Thymus (tissue), 11 donors: ENCODE data around the gene NDOR1. TPM values are rescaled to one million over a fixed set of nuclear protein-coding genes. Genes with fewer than 3 reads are reported as not detected.

Experiments used
- DNase-seq, 9 donors: peaks; one replicate each; pipeline ENCODE4 v3.0.0-alpha.2; 2013; ENCODE audit warnings: low spot score in 9 of 9, low read depth in 6 of 9, missing footprints in 1 of 9
- H3K27ac ChIP-seq, 2 donors: one replicate each; pipeline ENCODE4 v1.5.1; 2013; ENCODE audit warnings: control low read depth in 1 of 2, low read depth in 1 of 2, low read length in 1 of 2, mild to moderate bottlenecking in 1 of 2, moderate library complexity in 1 of 2
- H3K27me3 ChIP-seq, 2 donors: one replicate each; pipeline ENCODE4 v1.5.1; 2013; ENCODE audit warnings: low read length in 1 of 2; ENCODE audit not compliant: control insufficient read depth in 2 of 2, insufficient read depth in 1 of 2
- H3K36me3 ChIP-seq, 2 donors: one replicate each; pipeline ENCODE4 v1.5.1; 2013; ENCODE audit warnings: low read length in 1 of 2, mild to moderate bottlenecking in 1 of 2, moderate library complexity in 1 of 2; ENCODE audit not compliant: control insufficient read depth in 2 of 2, insufficient read depth in 2 of 2
- H3K4me1 ChIP-seq, 2 donors: one replicate each; pipeline ENCODE4 v1.5.1; 2013; ENCODE audit warnings: low read length in 2 of 2; ENCODE audit not compliant: control insufficient read depth in 2 of 2, insufficient read depth in 2 of 2
- H3K4me3 ChIP-seq, 2 donors: one replicate each; pipeline ENCODE4 v1.5.1; 2013; ENCODE audit warnings: low read length in 2 of 2, control low read depth in 1 of 2, mild to moderate bottlenecking in 1 of 2
- H3K9me3 ChIP-seq, 2 donors: one replicate each; pipeline ENCODE4 v1.5.1; 2013; ENCODE audit warnings: low read length in 1 of 2, mild to moderate bottlenecking in 1 of 2; ENCODE audit not compliant: control insufficient read depth in 2 of 2, insufficient read depth in 1 of 2
- WGBS: extraction: QIAGEN DNeasy Blood & Tissue Kit; methylation state at CpG from one replicate; pipeline ENCODE4 v1.1.7; 2013; 5-methylcytosine and 5-hydroxymethylcytosine counted together
- polyA plus RNA-seq: library from polyadenylated mRNA; stranded (reverse); fragments of 200-250 nt; gene quantifications from one replicate; pipeline ENCODE4 v1.2.3, GENCODE V29; 2013
- total RNA-seq: library from RNA; stranded (reverse); fragments of 120-200 nt; gene quantifications from one replicate; pipeline ENCODE4 v1.2.4, GENCODE V29; 2013
- donor health status: healthy.

NDOR1 gene
- total and polyA plus RNA-seq, 2 donors: 4.7 to 20.4 TPM

DNA sequence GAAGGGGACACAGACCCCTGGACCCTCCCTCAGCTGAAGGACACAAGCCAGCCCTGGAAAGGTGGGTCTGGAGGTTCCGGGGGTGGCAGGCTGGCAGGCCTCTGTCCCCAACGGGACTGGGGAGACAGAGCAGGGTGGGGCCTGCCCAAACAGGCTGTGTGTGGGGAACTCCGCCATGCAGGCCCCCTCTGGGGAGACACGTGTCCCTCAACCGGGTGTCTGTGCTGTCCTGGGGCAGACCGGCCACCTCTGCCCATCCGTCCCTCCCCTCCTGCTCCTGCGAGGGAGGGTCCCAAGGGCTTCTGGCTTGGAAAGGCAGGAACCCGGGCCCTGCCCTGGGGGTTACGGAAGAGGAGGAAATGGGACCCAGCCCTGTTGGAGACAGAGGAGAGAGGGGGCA, 26.6 kb downstream of the NDOR1 start:
- H3K27ac ChIP-seq: no peak overlapping the region
- no peaks in the 10 kb centered on the region for H3K9me3 ChIP-seq
- DNase-seq: no peak
- peaks cover 4 to 79% of the 10 kb centered on the region in 2 donors for H3K27me3 ChIP-seq
- peaks cover 10 to 19% of the 10 kb centered on the region in 2 donors for H3K4me1 ChIP-seq
- WGBS: 90% methylated on average over 10 of the region's 10 CpGs
- no peak overlapping the region for H3K4me3 ChIP-seq
- H3K36me3 ChIP-seq: no peaks in the 10 kb centered on the region

DNA sequence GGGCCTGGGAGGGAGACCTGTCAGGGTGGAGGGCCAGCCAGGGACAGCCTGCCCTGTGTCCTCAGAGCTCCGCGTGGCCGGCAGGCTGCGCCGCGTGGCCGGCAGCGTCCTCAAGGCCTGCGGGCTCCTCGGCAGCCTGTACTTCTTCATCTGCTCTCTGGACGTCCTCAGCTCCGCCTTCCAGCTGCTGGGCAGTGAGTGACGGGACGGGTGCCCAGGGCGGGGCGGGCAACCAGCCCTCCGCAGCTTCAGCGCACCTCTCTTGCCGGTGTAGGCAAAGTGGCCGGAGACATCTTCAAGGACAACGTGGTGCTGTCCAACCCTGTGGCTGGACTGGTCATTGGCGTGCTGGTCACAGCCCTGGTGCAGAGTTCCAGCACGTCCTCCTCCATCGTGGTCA, 27.0 kb downstream of the NDOR1 start:
- DNase-seq: no peak

DNA sequence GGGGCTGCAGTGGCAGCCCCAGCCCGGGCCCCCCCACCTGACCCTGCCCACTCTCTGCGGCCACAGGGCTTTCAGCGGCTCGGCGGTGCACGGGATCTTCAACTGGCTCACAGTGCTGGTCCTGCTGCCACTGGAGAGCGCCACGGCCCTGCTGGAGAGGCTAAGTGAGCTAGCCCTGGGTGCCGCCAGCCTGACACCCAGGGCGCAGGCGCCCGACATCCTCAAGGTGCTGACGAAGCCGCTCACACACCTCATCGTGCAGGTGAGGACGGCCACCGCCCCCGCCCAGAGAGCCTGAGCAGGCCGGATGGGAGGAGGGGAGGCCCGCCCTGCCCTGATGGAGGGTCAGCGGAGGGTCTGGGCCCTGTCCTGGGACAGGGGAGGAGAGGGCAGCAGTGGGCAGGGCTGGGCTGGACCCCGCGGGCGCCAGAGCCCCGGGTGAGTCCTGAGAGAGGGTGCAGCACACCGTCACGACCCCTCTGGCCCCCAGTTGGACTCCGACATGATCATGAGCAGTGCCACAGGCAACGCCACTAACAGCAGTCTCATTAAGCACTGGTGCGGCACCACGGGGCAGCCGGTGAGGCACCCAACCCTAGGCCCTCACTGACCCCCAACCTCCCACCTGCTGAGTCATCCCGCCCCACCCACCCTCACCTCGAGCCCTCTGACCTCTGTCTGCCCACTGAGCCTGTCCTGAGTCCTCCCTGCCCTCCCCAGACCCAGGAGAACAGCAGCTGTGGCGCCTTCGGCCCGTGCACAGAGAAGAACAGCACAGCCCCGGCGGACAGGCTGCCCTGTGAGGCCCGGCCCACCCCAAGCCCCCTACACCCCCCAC, 27.9 kb downstream of the NDOR1 start:
- H3K4me1 ChIP-seq: peaks cover 10 to 15% of the 10 kb centered on the region in 2 donors
- 95% methylated on average over 40 of the region's 40 CpGs for WGBS
- no peaks in the 10 kb centered on the region for H3K36me3 ChIP-seq
- no peak overlapping the region for H3K4me3 ChIP-seq
- H3K27ac ChIP-seq: no peak overlapping the region
- no peak for DNase-seq
- peaks cover 0 to 71% of the 10 kb centered on the region in 2 donors for H3K27me3 ChIP-seq
- no peaks in the 10 kb centered on the region for H3K9me3 ChIP-seq

More for the DNA sequence above, 27.0 kb downstream of the NDOR1 start:
- no peaks in the 10 kb centered on the region for H3K9me3 ChIP-seq
- peaks cover 10 to 18% of the 10 kb centered on the region in 2 donors for H3K4me1 ChIP-seq
- WGBS: 96% methylated on average over 24 of the region's 24 CpGs
- no peak overlapping the region for H3K4me3 ChIP-seq
- H3K27me3 ChIP-seq: peaks cover 2 to 75% of the 10 kb centered on the region in 2 donors
- no peaks in the 10 kb centered on the region for H3K36me3 ChIP-seq
- H3K27ac ChIP-seq: no peak overlapping the region

DNA sequence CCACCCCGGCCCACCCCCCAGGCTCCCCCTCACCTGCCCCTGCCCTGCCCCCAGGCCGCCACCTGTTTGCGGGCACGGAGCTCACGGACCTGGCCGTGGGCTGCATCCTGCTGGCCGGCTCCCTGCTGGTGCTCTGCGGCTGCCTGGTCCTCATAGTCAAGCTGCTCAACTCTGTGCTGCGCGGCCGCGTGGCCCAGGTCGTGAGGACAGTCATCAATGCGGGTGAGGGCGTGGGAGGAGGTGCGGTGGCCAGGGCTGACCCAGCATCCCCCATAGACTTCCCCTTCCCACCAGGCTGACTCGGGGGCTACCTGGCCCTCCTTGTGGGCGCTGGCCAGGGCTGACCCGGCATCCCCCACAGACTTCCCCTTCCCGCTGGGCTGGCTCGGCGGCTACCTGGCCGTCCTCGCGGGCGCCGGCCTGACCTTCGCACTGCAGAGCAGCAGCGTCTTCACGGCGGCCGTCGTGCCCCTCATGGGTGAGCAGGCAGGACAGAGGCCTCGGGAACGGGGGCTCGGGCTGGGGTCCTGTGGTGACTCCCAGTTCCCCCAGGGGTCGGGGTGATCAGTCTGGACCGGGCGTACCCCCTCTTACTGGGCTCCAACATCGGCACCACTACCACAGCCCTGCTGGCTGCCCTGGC, 28.7 kb downstream of the NDOR1 start:
- 87% methylated on average over 40 of the region's 40 CpGs for WGBS
- Histone ChIP-seq H3K4me1 (peaks cover 10 to 19% of the 10 kb centered on the region in 2 donors), H3K9me3 (no peaks in the 10 kb centered on the region), H3K27me3 (peaks cover 0 to 62% of the 10 kb centered on the region in 2 donors), H3K4me3 (no peak overlapping the region), H3K36me3 (no peaks in the 10 kb centered on the region), H3K27ac (no peak overlapping the region)
- DNase-seq: no peak

DNA sequence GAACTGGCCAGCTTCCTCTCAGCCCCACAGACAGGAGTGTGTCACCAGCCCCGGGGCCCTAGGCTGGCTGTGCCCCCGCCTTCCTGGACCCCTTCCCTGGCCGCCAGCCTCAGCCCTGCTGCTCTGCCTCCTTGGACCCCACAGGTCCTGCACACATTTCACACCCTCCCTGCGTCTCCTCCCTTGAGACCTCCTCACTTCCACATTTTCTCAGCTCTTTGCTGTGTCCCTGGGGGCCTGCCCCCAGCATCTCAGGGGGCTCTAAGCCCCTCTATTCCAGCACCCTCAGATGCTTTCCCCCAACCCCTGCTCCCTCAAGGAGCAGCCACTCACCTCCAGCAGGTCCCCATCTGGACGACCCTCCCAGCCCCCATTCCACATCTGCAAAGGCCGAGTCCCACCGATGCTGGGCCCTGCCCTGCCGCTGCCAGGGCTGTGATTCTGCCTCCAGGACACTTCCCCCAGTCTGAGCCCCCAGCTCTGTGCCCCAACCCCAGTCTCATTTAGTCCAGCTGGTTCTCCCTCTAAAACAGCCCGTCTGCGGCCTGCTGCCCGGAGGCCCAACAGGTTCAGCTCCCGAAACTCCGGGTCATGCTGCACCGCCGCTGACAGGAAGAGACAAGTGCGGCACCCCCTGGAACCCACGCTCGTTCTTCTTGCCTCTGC, 29.4 kb downstream of the NDOR1 start:
- H3K27me3 ChIP-seq: peaks cover 0 to 55% of the 10 kb centered on the region in 2 donors
- 84% methylated on average over 18 of the region's 18 CpGs for WGBS

DNA sequence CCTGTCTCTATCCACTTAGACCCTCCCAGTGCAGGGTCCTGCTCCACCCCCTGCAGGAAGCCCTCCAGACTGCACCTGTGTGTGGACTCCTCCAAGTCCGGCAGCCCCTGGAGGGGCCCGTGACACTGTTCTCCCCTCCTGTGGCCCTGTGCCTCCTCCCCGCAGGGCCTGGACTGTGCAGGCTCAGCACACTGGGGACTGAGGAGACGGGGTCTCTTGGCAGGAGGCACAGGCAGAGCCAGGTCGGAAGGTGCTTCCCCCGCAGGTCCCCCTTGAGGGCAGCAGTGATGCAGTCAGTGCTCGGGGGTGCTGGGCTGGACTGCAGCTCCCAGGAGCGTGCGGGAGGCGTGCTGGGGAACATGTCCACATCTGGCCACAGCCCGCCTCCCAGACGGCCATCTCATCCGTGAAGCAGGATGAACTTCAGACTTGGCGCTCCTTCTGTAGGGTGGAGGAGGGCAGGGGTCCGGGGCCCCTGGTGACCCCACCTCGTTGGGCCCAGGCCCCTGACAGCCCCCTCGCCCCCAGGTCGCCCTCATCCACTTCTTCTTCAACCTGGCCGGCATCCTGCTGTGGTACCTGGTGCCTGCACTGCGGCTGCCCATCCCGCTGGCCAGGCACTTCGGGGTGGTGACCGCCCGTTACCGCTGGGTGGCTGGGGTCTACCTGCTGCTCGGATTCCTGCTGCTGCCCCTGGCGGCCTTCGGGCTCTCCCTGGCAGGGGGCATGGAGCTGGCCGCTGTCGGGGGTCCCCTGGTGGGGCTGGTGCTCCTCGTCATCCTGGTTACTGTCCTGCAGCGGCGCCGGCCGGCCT, 30.1 kb downstream of the NDOR1 start:
- H3K27me3 ChIP-seq: peaks cover 0 to 48% of the 10 kb centered on the region in 2 donors
- DNase-seq: no peak
- no peak overlapping the region for H3K4me3 ChIP-seq
- no peaks in the 10 kb centered on the region for H3K9me3 ChIP-seq
- 85% methylated on average over 35 of the region's 35 CpGs for WGBS
- peaks cover 16 to 27% of the 10 kb centered on the region in 2 donors for H3K4me1 ChIP-seq
- no peaks in the 10 kb centered on the region for H3K36me3 ChIP-seq
- no peak overlapping the region for H3K27ac ChIP-seq

More for the DNA sequence above, 29.4 kb downstream of the NDOR1 start:
- no peak for DNase-seq
- no peak overlapping the region for H3K4me3 ChIP-seq
- no peak overlapping the region for H3K27ac ChIP-seq
- no peaks in the 10 kb centered on the region for H3K9me3 ChIP-seq
- H3K36me3 ChIP-seq: no peaks in the 10 kb centered on the region
- peaks cover 16 to 24% of the 10 kb centered on the region in 2 donors for H3K4me1 ChIP-seq

DNA sequence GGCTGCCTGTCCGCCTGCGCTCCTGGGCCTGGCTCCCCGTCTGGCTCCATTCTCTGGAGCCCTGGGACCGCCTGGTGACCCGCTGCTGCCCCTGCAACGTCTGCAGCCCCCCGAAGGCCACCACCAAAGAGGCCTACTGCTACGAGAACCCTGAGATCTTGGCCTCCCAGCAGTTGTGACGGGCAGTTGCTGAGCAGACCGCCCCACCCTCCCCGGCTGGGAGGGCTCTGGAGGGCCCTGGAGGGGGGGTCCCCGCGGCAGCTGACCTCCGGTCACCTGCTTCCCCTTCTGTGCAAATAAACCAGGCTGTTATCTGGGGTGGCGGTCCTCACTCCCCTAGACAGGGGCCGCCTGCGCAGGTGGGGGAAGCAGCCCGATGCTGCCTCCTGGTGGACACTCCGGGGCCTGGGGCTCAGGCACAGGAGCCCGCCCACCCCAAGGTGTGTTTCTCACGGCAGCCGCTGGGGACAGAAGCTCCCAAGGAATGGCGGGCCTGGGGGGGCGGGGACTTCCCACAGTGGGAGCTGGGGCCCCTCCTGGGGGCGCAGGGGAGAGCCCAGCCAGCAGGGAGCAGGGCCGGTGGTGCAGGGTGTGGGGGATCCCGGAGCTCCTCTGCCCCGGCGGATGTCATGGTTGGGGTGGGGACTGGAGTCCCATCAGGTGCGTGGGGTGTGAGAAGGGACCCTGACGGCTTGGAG, 30.9 kb downstream of the NDOR1 start:
- H3K36me3 ChIP-seq: no peaks in the 10 kb centered on the region
- H3K27me3 ChIP-seq: peaks cover 0 to 41% of the 10 kb centered on the region in 2 donors
- H3K4me1 ChIP-seq: peaks cover 16 to 27% of the 10 kb centered on the region in 2 donors
- H3K27ac ChIP-seq: peak overlapping the region in 1 of 2 donors; percentile 26
- H3K9me3 ChIP-seq: no peaks in the 10 kb centered on the region
- WGBS: 9% methylated on average over 31 of the region's 31 CpGs
- DNase-seq: peak in 8 of 9 donors; percentile 73 to 93 (median 88)
- H3K4me3 ChIP-seq: no peak overlapping the region

DNA sequence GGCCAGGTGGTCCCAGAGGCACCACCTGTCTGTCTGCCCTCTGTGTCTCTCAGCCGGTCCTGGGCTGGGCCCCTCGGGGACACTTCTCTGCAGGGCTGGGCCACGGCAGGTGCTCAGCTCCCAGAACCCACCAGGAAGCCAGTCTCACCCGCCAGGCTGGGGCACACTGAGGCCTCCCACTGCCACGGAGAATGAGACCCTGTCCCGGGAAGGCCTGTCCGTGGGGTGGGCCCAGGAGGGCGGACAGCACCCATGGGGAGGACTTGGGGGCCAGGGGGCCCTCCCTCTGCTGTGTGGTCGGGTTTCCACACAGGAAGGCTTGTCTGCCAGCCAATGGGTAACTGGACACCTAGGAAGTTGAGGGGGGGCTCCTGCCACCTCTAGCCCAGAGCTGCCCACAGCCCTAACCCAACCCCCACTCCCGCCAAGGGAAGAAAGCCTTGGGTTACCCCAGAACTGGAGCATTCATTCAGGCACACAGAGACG, 31.5 kb downstream of the NDOR1 start:
- DNase-seq: no peak
- H3K27ac ChIP-seq: peak overlapping the region in 1 of 2 donors; percentile 26
- 39% methylated on average over 11 of the region's 11 CpGs for WGBS

More for the DNA sequence above, 31.5 kb downstream of the NDOR1 start:
- Histone ChIP-seq H3K4me3 (no peak overlapping the region), H3K36me3 (peaks cover 0 to 2% of the 10 kb centered on the region in 2 donors), H3K9me3 (no peaks in the 10 kb centered on the region), H3K27me3 (peaks cover 0 to 35% of the 10 kb centered on the region in 2 donors), H3K4me1 (peaks cover 19 to 30% of the 10 kb centered on the region in 2 donors)
